IPS-18a (cell line): Measurements from ENCODE around the gene BPTF.
"Not testable (repeated sequence)": the region's sequence is repeated elsewhere in the genome, so short reads cannot be mapped to it uniquely, and the experiment has no call there.

Experiments
- H3K27ac ChIP-seq: one replicate; pipeline ENCODE4 v1.5.1; 2013; ENCODE audit warnings: low read length
- H3K27me3 ChIP-seq: one replicate; pipeline ENCODE4 v1.6.1; 2013; ENCODE audit warnings: mild to moderate bottlenecking, low read length; ENCODE audit not compliant: control insufficient read depth, insufficient read depth
- H3K36me3 ChIP-seq: one replicate; pipeline ENCODE4 v1.6.1; 2013; ENCODE audit warnings: low read depth, low read length; ENCODE audit not compliant: control insufficient read depth
- H3K4me1 ChIP-seq: one replicate; pipeline ENCODE4 v1.6.1; 2013; ENCODE audit warnings: low read depth, low read length; ENCODE audit not compliant: control insufficient read depth
- H3K4me3 ChIP-seq: one replicate; pipeline ENCODE4 v1.5.1; 2013; ENCODE audit warnings: low read length
- H3K9ac ChIP-seq: one replicate; pipeline ENCODE4 v1.6.1; 2013; ENCODE audit warnings: mild to moderate bottlenecking, low read length, moderate library complexity
- H3K9me3 ChIP-seq: one replicate; pipeline ENCODE4 v1.6.1; 2013; ENCODE audit warnings: low read depth, low read length; ENCODE audit not compliant: control insufficient read depth

BPTF gene

GRCh38 chr17:67838538-67838937, 13.2 kb downstream of the BPTF start:
- H3K27me3 ChIP-seq, result no peaks in the 10 kb centered on the region
- no peaks in the 10 kb centered on the region for H3K9me3 ChIP-seq
- no peak overlapping the region for H3K27ac ChIP-seq
- H3K4me1 ChIP-seq, result no peaks in the 10 kb centered on the region
- no peak overlapping the region for H3K9ac ChIP-seq
- H3K36me3 ChIP-seq, result no peaks in the 10 kb centered on the region
- H3K4me3 ChIP-seq, result no peak overlapping the region

- no peaks in the 10 kb centered on the region for H3K9me3 ChIP-seq
- H3K4me1 ChIP-seq, result no peaks in the 10 kb centered on the region
- H3K27ac ChIP-seq, result no peak overlapping the region
- no peaks in the 10 kb centered on the region for H3K36me3 ChIP-seq
- no peak overlapping the region for H3K4me3 ChIP-seq
- no peaks in the 10 kb centered on the region for H3K27me3 ChIP-seq
- no peak overlapping the region for H3K9ac ChIP-seq
These were observed 16.7 kb downstream of the BPTF start for GRCh38 chr17:67841992-67842391.

- no peaks in the 10 kb centered on the region for H3K27me3 ChIP-seq
- H3K36me3 ChIP-seq, result no peaks in the 10 kb centered on the region
- no peak overlapping the region for H3K9ac ChIP-seq
- H3K9me3 ChIP-seq, result no peaks in the 10 kb centered on the region
- no peaks in the 10 kb centered on the region for H3K4me1 ChIP-seq
- H3K27ac ChIP-seq, result no peak overlapping the region
- no peak overlapping the region for H3K4me3 ChIP-seq
These were observed 17.3 kb downstream of the BPTF start for GRCh38 chr17:67842648-67843047.

GRCh38 chr17:67845374-67845773, 20.1 kb downstream of the BPTF start:
- Histone ChIP-seq H3K9ac (no peak overlapping the region), H3K27me3 (no peaks in the 10 kb centered on the region), H3K4me1 (no peaks in the 10 kb centered on the region), H3K27ac (no peak overlapping the region), H3K4me3 (no peak overlapping the region), H3K9me3 (no peaks in the 10 kb centered on the region), H3K36me3 (no peaks in the 10 kb centered on the region)

GRCh38 chr17:67848189-67848588, 22.9 kb downstream of the BPTF start:
- H3K27me3 ChIP-seq, H3K36me3 ChIP-seq, H3K9ac ChIP-seq: not testable (repeated sequence)

GRCh38 chr17:67848846-67849245, 23.5 kb downstream of the BPTF start:
- not testable (repeated sequence) for H3K27ac ChIP-seq, H3K4me3 ChIP-seq, H3K9me3 ChIP-seq, H3K36me3 ChIP-seq, H3K4me1 ChIP-seq, H3K27me3 ChIP-seq, H3K9ac ChIP-seq

More at GRCh38 chr17:67848189-67848588, 22.9 kb downstream of the BPTF start:
- not testable (repeated sequence) for H3K9me3 ChIP-seq, H3K27ac ChIP-seq, H3K4me1 ChIP-seq, H3K4me3 ChIP-seq

- Histone ChIP-seq H3K4me3 (no peak overlapping the region), H3K27me3 (no peaks in the 10 kb centered on the region), H3K36me3 (peaks cover 20% of the 10 kb centered on the region), H3K27ac (no peak overlapping the region), H3K4me1 (no peaks in the 10 kb centered on the region), H3K9ac (no peak overlapping the region), H3K9me3 (no peaks in the 10 kb centered on the region)
These were observed 25.8 kb downstream of the BPTF start for GRCh38 chr17:67850991-67851631.

GRCh38 chr17:67853703-67854102, 28.4 kb downstream of the BPTF start:
- H3K4me3 ChIP-seq, result no peak overlapping the region
- H3K27me3 ChIP-seq, result no peaks in the 10 kb centered on the region
- H3K9me3 ChIP-seq, result no peaks in the 10 kb centered on the region
- H3K27ac ChIP-seq, result no peak overlapping the region
- no peak overlapping the region for H3K9ac ChIP-seq
- H3K4me1 ChIP-seq, result no peaks in the 10 kb centered on the region
- peaks cover 20% of the 10 kb centered on the region for H3K36me3 ChIP-seq

GRCh38 chr17:67854378-67854777, 29.1 kb downstream of the BPTF start:
- no peak overlapping the region for H3K9ac ChIP-seq
- H3K36me3 ChIP-seq, result peaks cover 20% of the 10 kb centered on the region

GRCh38 chr17:67855504-67856324, 30.4 kb downstream of the BPTF start:
- no peaks in the 10 kb centered on the region for H3K4me1 ChIP-seq
- no peaks in the 10 kb centered on the region for H3K27me3 ChIP-seq
- H3K9me3 ChIP-seq, result no peaks in the 10 kb centered on the region
- no peak overlapping the region for H3K27ac ChIP-seq
- no peak overlapping the region for H3K4me3 ChIP-seq
- no peak overlapping the region for H3K9ac ChIP-seq
- peaks cover 20% of the 10 kb centered on the region for H3K36me3 ChIP-seq

More at GRCh38 chr17:67854378-67854777, 29.1 kb downstream of the BPTF start:
- Histone ChIP-seq H3K27ac (no peak overlapping the region), H3K4me3 (no peak overlapping the region), H3K9me3 (no peaks in the 10 kb centered on the region), H3K27me3 (no peaks in the 10 kb centered on the region), H3K4me1 (no peaks in the 10 kb centered on the region)

- not testable (repeated sequence) for H3K4me3 ChIP-seq, H3K4me1 ChIP-seq, H3K27ac ChIP-seq, H3K9me3 ChIP-seq, H3K27me3 ChIP-seq, H3K9ac ChIP-seq
- H3K36me3 ChIP-seq, result peaks cover 20% of the 10 kb centered on the region
These were observed 31.1 kb downstream of the BPTF start for GRCh38 chr17:67856402-67856801.
